ENCODE results near the gene SBK1.

- TF ChIP-seq CTCF (conservative IDR thresholded peaks at IDR 0.05 in 1 of 2, IDR thresholded peaks at IDR 0.05 in 1 of 2; ENCODE audit: low read depth in 1 of 2, low read length in 2 of 2) (no peak), EZH2 (IDR thresholded peaks at IDR 0.05; ENCODE audit: low read length, missing control alignments) (no peak)
These were observed 2.1 kb upstream of the SBK1 start for GRCh38 chr16:28289939-28290858.

Measured in fibroblast of lung (primary cell).